GM12864 (cell line): ENCODE data around the gene JUND.

ENCODE experiments used
- DNase-seq: peaks from one replicate; pipeline ENCODE4 v3.0.0-alpha.2; 2011; ENCODE audit warnings: low read depth
- H3K4me3 ChIP-seq: 2 replicates; pipeline ENCODE4 v1.5.1; 2011; ENCODE audit warnings: mild to moderate bottlenecking, low read depth, low read length, control low read depth
- TF ChIP-seq, protein P1 (sequence below): IDR thresholded peaks from 2 replicates; pipeline ENCODE4 v1.5.1; 2011; ENCODE audit warnings: low read depth, mild to moderate bottlenecking, moderate library complexity, low read length, control low read depth, inconsistent platforms; ENCODE audit errors: missing control alignments

JUND gene

GRCh38 chr19:18322318-18322758 lies 40.9 kb upstream of the JUND start:
- no peak for DNase-seq
- TF ChIP-seq, protein P1, sequence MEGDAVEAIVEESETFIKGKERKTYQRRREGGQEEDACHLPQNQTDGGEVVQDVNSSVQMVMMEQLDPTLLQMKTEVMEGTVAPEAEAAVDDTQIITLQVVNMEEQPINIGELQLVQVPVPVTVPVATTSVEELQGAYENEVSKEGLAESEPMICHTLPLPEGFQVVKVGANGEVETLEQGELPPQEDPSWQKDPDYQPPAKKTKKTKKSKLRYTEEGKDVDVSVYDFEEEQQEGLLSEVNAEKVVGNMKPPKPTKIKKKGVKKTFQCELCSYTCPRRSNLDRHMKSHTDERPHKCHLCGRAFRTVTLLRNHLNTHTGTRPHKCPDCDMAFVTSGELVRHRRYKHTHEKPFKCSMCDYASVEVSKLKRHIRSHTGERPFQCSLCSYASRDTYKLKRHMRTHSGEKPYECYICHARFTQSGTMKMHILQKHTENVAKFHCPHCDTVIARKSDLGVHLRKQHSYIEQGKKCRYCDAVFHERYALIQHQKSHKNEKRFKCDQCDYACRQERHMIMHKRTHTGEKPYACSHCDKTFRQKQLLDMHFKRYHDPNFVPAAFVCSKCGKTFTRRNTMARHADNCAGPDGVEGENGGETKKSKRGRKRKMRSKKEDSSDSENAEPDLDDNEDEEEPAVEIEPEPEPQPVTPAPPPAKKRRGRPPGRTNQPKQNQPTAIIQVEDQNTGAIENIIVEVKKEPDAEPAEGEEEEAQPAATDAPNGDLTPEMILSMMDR, result peak; percentile 37
- peak overlapping the region; percentile 99 for H3K4me3 ChIP-seq

GRCh38 chr19:18321734-18322102 lies 40.3 kb upstream of the JUND start:
- no peak for DNase-seq
- TF ChIP-seq, protein P1, result no peak
- peak overlapping the region; percentile 99 for H3K4me3 ChIP-seq

DNA sequence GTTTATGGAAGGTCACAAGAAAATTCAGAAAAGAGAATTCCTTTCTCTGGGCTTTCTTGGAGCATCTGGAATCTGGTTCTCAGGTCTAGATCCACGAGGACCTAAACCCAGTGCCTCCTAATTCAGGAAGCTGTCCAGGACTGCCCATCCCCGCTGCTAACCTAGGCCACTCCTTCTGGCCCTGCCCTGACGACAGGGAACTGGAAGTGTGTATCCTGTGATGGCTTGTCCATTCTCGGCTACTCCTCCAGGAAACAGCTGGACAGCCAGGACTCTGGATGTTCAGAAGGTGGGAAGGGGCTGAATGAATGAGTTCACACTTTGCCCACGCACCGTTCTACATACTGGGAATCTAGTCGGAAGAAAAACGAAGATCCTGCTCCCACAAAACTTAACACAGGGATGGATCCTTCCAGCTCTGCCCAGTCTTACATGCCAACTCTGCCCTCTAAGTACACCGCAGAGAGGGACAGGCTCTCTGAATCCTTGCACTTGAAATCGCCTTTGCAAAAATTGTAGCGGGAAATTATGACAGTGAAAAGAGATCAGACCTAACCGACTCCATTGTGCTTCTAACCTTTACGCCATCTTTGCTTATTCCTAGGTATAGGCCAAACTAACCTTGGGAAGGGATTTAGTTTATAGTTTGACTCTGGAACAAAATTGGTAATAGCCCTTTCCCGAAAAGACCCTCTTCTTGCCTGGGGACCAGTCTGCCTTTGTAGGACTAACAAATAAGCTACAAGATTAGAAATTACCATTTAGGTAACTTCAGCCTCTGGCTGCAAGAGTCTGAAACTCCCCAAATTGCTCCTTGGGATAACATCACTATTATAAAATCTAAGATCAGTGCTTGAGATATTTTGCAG lies 39.7 kb upstream of the JUND start:
- DNase-seq, result no peak
- peak overlapping the region; percentile 99; the same call in 1 of the 2 replicates for H3K4me3 ChIP-seq
- TF ChIP-seq, protein P1, result no peak

- DNase-seq, result no peak
- TF ChIP-seq, protein P1, result no peak
- H3K4me3 ChIP-seq, result no peak overlapping the region
Observed at GRCh38 chr19:18319591-18320135, 38.2 kb upstream of the JUND start.

GRCh38 chr19:18317961-18318800 lies 36.8 kb upstream of the JUND start:
- no peak overlapping the region for H3K4me3 ChIP-seq
- TF ChIP-seq, protein P1, result no peak
- no peak for DNase-seq

GRCh38 chr19:18313398-18313797 lies 32.0 kb upstream of the JUND start:
- DNase-seq, result no peak
- no peak overlapping the region for H3K4me3 ChIP-seq
- TF ChIP-seq, protein P1, result no peak
